C4-2B (cell line): ENCODE data around the gene WTAP.

ENCODE experiments used
- ZFX ChIP-seq: fragments of 450-650 bp; IDR thresholded peaks from 2 replicates; pipeline ENCODE4 v1.6.1; 2017
- TF ChIP-seq, protein P1 (sequence below): fragments of 450-650 bp; conservative IDR thresholded peaks from 2 replicates; pipeline ENCODE4 v1.5.1; 2017; ENCODE audit warnings: mild to moderate bottlenecking

- TF ChIP-seq, protein P1, sequence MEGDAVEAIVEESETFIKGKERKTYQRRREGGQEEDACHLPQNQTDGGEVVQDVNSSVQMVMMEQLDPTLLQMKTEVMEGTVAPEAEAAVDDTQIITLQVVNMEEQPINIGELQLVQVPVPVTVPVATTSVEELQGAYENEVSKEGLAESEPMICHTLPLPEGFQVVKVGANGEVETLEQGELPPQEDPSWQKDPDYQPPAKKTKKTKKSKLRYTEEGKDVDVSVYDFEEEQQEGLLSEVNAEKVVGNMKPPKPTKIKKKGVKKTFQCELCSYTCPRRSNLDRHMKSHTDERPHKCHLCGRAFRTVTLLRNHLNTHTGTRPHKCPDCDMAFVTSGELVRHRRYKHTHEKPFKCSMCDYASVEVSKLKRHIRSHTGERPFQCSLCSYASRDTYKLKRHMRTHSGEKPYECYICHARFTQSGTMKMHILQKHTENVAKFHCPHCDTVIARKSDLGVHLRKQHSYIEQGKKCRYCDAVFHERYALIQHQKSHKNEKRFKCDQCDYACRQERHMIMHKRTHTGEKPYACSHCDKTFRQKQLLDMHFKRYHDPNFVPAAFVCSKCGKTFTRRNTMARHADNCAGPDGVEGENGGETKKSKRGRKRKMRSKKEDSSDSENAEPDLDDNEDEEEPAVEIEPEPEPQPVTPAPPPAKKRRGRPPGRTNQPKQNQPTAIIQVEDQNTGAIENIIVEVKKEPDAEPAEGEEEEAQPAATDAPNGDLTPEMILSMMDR, result no peak
- TF ChIP-seq ZFX, result no peak
Measured at GRCh38 chr6:159688266-159688905, 38.9 kb upstream of the WTAP start.
